HCEC 1CT (cell line): ENCODE results near the gene BCL2.
"Not testable (repeated sequence)": the region's sequence is repeated elsewhere in the genome, so short reads cannot be mapped to it uniquely, and the experiment has no call there.

Source experiments
- DNase-seq: peaks from one replicate; pipeline ENCODE4 v3.0.0-alpha.2; 2017

BCL2 gene

DNA sequence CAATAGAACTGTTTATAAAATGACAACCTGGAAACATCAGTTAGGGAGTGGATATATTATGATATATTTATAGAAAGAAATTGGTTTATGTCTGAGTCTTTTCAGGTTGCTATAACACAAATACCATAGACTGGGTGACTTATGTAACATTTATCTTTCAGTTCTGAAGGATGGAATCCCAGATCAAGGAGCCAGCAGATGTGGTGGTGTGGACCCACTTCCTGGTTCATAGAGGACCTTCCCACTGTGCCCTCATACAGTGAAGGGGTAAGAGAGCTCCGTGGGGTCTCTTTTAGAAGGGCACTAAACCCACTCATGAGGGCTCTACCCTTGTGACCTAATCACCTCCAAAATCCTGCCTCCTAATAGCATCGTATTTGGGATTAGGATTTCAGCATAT, 86.7 kb downstream of the BCL2 start:
- no peak for DNase-seq

DNA sequence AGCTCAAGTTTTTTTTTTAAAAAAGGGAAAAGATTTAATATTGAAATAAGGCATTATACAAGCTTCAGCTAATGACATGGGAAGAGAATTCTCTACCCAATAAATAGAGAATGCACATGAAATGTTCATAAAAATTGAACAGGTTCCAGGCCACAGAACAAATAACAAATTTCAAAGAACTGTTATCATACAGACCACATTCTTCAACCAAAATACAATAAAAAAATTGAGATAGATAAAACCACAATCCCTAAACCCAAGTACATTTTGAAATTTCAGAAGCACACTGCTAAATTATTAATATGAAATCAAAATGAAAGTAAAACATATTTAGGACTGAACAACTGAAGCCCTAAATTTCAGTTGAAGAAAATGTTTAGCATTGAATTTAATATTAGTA, 89.6 kb downstream of the BCL2 start:
- DNase-seq: no peak

DNA sequence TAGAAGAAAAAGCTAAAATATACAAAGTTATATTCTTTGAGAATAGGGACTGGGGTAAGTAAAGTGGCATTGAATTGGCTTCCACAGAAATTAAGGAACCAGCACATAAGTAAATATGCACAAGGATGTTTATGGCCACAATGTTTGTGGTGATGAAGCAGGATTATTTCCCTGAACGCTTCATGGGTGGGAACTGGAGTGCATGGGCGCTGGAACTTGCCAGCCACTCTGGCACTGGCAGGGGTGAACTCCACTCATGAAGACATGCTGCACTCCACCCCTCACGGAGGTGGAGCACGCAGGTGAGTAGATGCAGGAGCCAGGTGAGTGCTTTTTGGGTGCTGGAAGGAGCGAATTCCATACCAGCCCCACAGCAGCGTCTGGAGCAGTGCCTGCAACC, 94.1 kb downstream of the BCL2 start:
- DNase-seq: no peak

DNA sequence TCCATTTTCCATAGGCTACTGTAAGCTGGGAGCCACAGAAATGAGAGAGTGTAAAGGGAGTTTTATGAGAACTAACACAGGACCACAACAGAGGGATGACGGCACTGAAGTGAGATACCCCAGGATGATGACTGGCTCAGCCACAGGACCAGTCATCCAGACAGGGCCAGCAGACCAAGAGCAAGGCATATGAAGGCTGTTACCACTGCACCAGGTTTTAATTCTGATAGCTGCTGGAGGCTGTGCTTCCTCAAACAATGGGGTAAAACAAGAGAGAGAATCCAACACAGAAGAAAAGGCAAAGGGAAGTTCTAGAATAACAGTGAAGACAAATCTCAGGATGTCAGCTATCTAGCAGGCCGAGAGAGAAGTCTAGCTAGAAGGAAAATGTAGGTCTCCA, 94.9 kb downstream of the BCL2 start:
- DNase-seq: no peak

DNA sequence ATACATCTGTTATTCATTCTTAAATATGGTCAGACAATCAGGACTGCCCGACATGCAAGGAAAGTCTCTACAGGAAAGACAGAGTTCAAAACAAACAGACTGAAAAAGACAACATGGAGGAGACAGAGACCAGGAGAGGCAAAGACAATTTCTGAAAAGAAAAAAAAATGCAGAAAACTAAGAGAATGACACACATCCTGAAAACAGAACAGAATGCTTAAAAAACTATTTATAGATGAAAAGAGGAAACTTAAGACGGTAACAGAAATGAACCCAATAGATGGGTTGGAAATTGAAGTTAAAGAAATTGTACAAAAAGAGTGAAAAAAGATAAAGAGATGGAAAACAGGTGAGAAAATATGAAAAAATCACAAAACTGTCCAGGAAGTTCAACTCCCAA, 95.7 kb downstream of the BCL2 start:
- DNase-seq: no peak

DNA sequence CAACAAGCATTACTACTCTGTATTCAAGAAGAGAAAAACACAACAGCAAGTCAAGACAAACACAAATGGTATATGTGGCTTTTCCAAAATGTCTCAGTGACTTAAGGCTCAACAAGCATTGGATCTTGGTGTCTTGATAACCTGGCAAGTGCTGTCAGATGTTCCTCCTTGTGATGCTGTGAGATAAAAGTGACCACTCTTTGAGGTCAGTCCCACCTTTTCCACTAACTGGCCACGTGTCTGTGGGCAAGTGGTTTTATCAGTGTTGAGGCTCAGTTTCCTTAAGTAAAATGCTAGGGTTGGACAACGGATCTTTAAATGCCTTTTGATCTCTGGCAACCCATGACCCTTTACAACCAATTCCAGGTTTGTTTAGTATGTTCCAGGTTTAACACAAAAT, 98.7 kb downstream of the BCL2 start:
- DNase-seq: no peak

DNA sequence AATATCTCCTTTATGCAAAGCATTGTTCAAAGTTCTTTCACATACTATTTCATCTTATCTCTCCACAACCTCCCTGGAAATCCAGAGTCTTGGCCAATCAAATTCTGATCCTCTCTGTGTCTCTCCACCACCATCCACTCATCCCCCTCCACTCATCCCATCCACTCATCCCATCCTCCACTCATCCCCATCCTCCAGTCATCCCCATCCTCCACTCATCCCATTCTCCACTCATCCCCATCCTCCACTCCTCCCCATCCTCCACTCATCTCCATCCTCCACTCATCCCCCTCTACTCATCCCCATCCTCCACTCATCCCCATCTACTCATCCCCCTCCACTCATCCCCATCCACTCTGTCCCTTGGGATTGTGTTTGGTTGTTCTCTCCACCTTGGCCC, 101.1 kb downstream of the BCL2 start:
- DNase-seq: no peak

DNA sequence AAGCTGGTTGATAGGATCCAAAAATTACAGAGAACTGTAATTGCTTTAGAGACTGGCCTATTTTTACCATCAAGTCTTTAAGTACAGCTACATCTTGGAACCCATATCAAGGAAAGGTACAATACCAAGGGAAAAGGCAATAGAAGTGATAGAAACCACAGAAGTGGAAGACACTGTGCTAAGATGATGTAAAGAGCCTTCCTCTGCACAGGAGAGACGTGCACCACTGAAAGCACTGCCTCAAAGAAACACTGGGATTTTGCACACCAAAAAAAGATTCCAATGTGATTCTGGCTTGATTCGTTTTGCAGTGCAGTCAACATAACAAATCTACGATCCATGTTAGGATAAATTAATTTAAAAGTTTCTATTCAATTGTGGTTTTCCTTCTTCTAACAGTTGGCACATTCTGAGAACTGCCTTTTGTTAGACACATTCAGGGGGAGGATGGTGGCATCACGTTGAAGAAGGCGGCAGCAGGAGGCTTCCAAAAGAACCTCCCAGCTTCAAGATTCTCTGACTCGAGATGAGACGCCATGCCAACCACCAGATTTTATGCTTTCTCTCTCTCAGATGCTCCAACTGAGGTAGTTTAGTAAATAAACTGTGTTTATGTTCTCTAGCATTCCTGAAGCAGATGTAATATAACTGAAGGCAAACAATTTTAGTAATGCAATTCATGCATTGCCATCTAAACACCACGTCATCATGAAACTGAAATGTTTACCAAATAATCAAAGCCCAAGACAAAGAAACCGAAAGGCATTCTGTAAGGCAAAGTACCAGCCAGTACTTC, 102.9 kb downstream of the BCL2 start:
- no peak for DNase-seq

DNA sequence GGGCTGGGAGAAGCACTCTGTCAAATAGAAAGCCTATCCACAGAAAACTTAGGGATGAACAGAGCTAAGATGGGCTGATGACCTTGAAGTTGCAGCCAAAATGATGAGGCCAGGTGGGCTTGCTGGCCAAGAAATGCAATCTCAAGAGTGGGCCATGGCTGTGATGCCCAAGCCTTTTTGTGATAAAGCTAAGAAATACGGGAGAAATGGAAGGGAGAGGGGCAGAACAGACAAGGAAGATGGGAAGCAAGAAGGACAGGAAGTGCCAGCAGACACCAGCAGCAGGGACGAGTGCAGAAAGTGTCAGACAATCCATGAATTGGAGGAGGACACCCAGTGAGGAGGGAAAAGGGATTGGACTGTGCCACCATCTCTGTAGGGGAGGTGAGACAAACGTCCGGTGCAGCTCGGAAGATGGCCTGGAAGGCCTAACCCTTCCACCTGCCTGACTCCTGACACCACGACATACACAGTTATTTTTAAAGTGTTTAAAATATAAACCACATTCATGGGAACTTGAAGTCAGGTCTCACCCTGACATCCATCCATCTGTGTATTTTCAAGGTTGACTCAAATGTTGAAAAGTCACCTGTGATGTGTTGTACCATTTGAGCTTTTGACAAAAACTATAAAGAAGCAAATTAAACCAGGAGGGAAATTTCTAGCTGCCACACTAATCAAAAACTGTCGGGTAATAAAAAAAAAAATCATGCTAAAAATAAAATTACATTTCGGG, 105.5 kb downstream of the BCL2 start:
- no peak for DNase-seq

DNA sequence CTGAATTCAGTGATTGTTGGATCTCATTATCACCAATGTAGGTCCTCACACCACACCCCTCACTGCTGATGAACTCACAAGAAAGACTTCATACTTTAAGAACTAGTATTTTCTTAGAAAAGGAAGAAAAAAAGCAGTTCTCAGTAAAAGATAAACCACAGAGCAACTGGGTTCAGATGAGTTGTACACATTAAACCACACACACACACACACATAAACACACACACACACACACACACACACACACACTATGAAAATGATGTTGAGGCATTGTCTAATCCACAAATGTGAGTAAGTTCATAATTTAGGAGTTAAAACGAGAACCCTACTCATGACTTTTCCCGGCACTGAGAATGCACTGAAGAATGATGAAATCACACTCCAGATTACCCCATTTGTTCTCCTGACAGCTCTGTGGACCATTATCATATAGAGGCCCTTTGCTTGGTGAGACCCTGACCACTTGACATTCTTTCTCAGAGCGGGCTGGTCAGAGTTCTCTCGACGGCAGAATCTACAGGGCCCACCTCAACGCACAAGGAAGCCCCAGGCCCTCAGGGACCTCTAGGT, 106.2 kb downstream of the BCL2 start:
- no peak for DNase-seq

DNA sequence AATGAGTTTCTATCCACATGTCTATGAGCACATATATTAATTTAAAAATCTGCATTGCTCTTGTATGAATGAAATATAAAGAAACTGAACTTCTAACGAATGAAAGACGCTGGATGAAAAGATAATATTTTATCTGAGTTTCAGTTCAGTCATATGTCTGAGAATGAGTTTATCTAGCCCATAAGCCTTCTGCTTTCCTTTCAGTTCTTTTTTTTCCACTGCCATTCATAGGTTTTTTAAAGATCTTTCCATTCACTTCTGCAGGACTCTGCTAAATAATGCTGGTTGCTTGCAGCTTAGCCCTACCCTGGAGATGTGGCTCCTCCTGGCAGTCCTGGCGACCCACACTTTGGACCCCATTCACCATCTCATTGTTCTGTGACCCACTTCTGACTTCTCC, 109.0 kb downstream of the BCL2 start:
- DNase-seq: no peak

DNA sequence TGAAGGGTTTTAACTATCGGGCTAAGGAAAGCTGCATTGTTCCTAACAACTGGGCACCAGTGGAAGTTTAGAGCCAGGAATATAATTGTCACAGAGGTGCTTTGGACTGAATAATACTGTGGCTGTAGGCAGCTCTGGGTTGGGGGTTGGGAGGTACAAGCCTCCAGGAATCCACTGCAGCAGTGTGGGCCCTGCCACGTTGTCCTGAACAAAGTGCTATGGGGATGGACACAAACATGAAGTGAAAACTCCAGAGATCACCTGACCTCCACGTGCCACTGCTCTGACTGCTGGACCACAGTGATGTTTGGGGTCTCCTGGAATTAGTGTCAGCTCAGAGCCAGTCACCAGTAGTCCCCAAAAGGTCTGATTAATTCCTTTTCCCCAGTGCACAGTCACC, 110.9 kb downstream of the BCL2 start:
- no peak for DNase-seq

DNA sequence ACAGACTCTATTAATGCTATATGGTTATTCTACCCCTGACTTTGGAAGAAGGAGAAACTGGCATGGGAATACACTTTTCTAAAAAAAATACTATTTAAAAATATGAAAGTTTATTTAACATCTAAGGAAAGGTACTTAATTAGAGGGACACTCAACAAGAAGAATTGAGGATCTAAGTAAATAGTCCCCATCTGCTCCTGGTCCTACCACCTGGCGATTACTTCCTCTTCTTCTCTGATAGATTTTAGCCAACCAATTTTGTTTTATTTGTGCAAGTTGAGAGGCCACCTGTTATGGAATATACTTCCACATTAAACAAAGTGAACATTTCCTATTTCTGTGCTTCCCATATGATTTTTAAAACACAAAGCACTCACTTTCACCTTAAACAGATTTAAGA, 111.7 kb downstream of the BCL2 start:
- DNase-seq: no peak

DNA sequence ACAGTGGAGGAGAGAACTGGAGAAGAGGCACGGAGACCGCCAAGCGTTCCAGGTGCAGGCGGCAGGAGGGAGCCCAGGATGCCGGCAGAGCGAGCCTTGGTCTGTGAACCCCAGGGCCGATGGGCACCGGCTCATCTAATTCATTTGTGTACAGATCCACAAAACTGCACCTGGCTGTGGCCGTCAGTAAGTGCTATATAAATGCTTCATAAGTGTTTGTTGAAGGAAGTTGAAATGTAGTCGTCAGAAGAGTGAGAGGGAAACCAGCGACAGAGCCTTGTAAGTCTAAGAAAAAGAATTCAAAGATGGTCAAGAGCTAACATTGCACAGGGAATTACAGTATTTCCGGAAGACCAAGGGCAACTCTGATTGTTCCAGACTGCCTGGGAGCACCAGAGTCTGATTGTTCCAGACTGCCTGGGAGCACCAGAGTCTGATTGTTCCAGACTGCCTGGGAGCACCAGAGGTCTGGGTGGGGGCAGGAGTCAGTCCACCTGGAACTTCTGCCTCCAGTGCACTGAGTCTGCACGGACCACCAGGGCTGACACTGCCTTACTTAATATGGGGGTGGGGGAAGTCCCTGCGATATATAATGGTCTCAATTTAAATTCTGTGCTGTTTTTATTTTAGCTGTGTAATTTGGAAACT, 112.3 kb downstream of the BCL2 start:
- DNase-seq: no peak

DNA sequence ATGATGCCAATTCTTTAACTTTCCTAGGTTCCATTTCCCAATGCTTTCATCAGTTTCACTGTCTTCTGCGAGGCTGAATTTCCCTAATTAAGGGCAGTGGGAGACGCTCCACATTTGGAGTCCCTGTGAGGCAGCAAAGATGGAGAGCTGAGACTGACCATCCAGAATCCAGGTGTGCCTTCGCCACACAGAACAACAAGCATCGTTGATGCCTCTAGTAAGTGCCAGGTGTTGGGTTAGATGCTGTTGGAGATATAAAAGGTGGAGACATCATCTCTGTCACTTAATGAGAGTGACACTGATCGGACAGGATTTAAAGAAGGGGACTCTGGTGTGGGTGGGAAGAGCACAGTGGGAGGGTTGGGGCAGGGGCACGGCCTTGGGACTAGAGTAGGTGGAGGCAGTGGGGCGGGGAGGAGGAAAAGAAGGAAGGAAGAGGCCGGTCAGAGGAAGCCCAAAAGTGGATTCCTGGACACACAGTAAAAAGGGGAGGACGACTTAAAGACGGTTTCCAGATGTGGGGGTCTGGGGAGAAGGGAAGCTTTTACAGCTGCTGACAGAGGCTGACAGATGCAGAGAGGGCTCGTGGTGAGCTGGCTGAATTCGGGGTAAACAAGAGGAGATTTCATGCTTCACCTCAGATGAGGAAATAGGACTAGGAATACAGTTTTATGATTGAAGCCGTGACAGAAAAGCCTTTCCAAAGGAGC, 113.0 kb downstream of the BCL2 start:
- no peak for DNase-seq

DNA sequence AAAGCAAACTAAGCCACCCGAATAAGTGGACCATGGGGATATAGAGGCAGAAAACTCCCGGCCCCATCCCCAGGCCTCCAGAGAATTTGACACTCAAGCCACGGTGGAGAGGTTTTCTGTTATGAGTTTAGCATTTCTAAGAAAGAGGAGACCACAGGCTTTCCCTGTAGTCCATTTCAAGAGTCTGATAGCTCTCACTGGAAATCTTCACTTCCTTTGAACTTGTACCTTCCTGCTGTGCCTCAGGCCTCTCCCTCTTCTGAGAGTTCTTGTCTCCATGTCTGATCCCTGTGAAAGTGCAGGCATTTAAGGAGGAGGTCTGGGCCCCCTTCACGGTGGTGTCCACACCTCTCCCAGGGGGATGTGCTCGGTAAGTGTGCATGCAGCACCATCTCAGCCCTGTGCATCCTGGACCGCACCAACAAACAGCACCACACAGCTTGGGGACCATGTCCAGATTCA, 113.7 kb downstream of the BCL2 start:
- no peak for DNase-seq

DNA sequence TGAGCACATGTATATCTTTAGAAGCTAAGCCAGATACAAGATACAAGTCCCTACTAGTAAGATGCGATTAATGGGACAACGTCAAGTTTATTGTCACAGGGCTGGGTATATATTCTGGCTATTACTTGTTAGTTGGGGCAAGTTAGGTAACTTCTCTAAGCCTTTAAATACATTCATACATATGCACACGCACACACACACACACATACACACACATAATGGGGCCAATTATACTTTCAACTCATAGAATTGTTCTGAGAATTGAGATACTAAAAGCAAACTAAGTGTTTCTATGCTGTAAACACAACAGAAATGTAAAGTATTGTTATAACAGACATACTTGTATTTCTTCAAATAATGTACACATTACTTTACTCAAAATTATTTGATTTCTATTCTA, 116.1 kb downstream of the BCL2 start:
- no peak for DNase-seq

DNA sequence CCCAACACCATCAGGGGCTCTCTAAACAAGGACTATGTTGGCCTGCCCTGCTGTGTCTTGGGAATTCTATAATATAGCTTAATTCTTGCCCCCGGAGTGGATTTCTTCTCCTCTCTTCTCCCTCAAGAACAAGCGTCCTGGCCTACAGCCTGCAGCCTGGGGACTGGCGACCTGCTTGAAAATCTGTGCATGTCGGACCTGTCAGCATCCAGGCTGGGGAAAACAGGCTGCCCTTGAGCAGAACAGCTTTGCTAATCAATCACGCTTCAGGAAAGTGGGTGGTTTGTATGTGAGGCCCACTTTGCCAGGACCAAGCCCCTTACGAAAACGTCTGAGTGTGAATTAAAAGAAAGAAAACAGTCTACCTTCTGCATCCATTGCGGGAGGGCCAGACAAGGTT, 116.7 kb downstream of the BCL2 start:
- no peak for DNase-seq

DNA sequence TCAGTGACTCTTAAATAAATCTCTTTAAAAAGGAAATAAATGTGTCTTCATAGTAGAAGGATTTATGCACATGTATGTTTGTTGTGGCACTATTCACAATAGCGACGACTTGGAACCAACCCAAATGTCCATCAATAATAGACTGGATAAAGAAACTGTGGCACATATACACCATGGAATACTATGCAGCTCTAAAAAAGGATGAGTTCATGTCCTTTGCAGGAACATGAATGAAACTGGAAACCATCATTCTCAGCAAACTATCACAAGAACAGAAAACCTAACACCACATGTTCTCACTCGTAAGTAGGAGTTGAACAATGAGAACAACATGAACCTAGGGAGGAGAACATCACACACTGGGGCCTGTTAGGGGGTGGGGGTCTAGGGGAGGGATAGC, 118.1 kb downstream of the BCL2 start:
- not testable (repeated sequence) for DNase-seq

DNA sequence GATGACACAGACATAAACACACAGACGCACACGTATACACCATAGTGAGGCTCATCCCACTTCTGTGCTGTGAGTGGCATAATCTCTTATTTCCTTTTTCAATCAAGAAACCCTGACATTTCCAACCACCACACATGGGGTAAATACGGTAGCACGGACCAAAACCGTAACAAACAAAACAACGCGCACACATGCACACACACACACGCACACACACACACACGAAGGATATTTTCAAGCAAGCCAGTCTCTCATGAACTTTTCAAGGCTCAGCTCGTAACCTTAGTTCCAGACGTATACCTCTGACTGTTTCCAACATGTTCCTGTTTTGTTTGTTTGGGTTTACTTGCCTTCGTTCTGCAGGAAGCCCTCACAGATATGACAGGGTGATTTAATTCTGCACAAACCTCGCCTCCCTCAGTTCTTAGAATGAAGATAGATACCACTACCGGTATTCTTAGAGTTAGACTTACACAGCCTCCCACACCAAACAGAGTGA, 119.8 kb downstream of the BCL2 start:
- DNase-seq: no peak

DNA sequence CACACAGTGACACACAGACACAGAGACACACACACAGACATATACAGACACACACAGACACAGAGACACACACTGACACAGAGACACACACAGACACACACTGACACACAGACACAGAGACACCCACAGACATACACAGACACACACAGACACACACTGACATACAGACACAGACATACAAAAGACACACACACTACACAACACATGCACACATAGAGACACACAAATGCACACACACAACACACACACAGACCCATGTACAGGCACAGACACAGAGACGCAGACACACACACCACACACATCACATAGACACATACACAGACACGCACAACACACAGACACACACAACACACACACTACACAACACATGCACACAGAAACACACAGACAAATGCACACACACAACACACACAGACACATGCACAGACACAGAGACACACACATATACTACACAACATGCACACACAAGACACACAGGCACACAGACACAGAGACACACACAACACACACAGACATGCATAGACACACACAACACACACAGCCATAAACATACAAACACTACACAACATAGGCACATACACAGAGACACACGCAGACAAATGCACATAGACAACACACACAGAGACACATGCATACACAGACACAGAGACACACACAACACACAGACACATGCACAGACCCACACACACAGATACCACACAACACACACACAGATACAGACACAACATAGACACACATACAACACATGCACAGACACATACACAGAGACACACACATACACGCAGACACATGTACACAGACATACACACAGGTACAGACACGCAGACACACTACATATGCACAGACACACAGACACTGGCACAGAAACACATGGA, 120.5 kb downstream of the BCL2 start:
- DNase-seq: no peak
